GM12878 (cell line): ENCODE data around the gene AKR1B15. TPM values are rescaled to one million over a fixed set of nuclear protein-coding genes. Genes with fewer than 3 reads are reported as not detected.
"Not testable (repeated sequence)": the region's sequence is repeated elsewhere in the genome, so short reads cannot be mapped to it uniquely, and the experiment has no call there.

Source experiments
- ATAC-seq: fragments of 200-7000 bp; cut with Tn5 transposase; 3 replicates; pipeline ENCODE4 v1.9.1; 2020; ENCODE audit warnings: mild to moderate bottlenecking, moderate library complexity
- BruUV-seq: library from RNA; stranded (reverse); fragments of 400-500 nt; replicated peaks from 2 replicates; lab custom pipeline; 2021; lab: Mats Ljungman, UMichigan
- CTCF ChIA-PET: fragments of 300-600 bp; sonication (Branson Sonifier 250); formaldehyde crosslinking; extraction: SDS; loops from one replicate; lab custom pipeline; 2021; ENCODE audit warnings: inconsistent platforms; lab: Yijun Ruan, JAX
- POLR2A ChIA-PET: fragments of 350-600 bp; formaldehyde crosslinking; extraction: SDS; loops from one replicate; lab custom pipeline; 2021; ENCODE audit warnings: inconsistent platforms; lab: Charles Lee
- RAD21 ChIA-PET: fragments of 300-600 bp; sonication (Branson Sonifier 250); formaldehyde crosslinking; loops from one replicate; lab custom pipeline; 2023; ENCODE audit warnings: antibody characterized with exemption; ENCODE audit not compliant: unreplicated experiment; lab: Charles Lee
- SMC1A ChIA-PET: fragments of 300-600 bp; sonication (Branson Sonifier 250); formaldehyde crosslinking; loops from one replicate; lab custom pipeline; 2023; ENCODE audit not compliant: unreplicated experiment, uncharacterized antibody; lab: Charles Lee
- DNase-seq: peaks from one replicate; pipeline ENCODE4 v3.0.0-alpha.2; 2011; ENCODE audit warnings: low read depth, low spot score
- FAIRE-seq: peaks from 3 replicates; lab custom pipeline; 2011; peaks lifted over from hg19 to GRCh38; lab: Jason Lieb, UNC
- H2AFZ ChIP-seq: 2 replicates; pipeline ENCODE4 v1.6.0; 2011; ENCODE audit warnings: low read depth, low read length, control low read depth; ENCODE audit not compliant: control insufficient read depth
- H3K27ac ChIP-seq: 2 replicates; pipeline ENCODE4 v1.5.1; 2011; ENCODE audit warnings: control low read depth; ENCODE audit not compliant: control insufficient read depth, insufficient read depth
- H3K27me3 ChIP-seq, 2 experiments: replicated peaks in 1 of 2; 2 replicates each; pipeline versions ENCODE4 v1.6.0 to v1.6.1; 2011; ENCODE audit warnings: low read length in 1 of 2; ENCODE audit not compliant: control insufficient read depth in 2 of 2, insufficient read depth in 2 of 2
- H3K36me3 ChIP-seq, 2 experiments: 2 replicates each; pipeline ENCODE4 v1.5.1; 2011; ENCODE audit warnings: low read length in 1 of 2; ENCODE audit not compliant: control insufficient read depth in 2 of 2, insufficient read depth in 2 of 2
- H3K4me1 ChIP-seq: 2 replicates; pipeline ENCODE4 v1.6.1; 2011; ENCODE audit warnings: mild to moderate bottlenecking, low read length, moderate library complexity, mixed read lengths; ENCODE audit not compliant: control insufficient read depth, insufficient read depth
- H3K4me2 ChIP-seq: 2 replicates; pipeline ENCODE4 v1.6.0; 2011; ENCODE audit warnings: control low read depth; ENCODE audit not compliant: control insufficient read depth, insufficient read depth
- H3K4me3 ChIP-seq: fragments of 200-600 bp; sonication (generic); 2 replicates; pipeline ENCODE4 v1.5.1; 2016
- H3K79me2 ChIP-seq: 2 replicates; pipeline ENCODE4 v1.6.0; 2011; ENCODE audit warnings: low read length; ENCODE audit not compliant: control insufficient read depth, insufficient read depth
- H3K9ac ChIP-seq: 2 replicates; pipeline ENCODE4 v1.8.0; 2011; ENCODE audit warnings: low read length, control low read depth, mixed read lengths; ENCODE audit not compliant: control insufficient read depth, insufficient read depth
- H3K9me3 ChIP-seq: replicated peaks from 3 replicates; pipeline ENCODE4 v1.5.1; 2011; ENCODE audit warnings: mild to moderate bottlenecking, low read length; ENCODE audit not compliant: control insufficient read depth, insufficient read depth
- H4K20me1 ChIP-seq: 2 replicates; pipeline ENCODE4 v1.6.0; 2011; ENCODE audit not compliant: control insufficient read depth, insufficient read depth
- CEBPB ChIP-seq, 2 experiments: fragments of 150-350 bp in 1 of 2; IDR thresholded peaks; 2 replicates each; pipeline ENCODE4 v1.6.1; 2012 to 2014; ENCODE audit warnings: low read depth in 2 of 2, low read length in 2 of 2, borderline replicate concordance in 1 of 2, inconsistent platforms in 1 of 2
- HCFC1 ChIP-seq: fragments of 150-350 bp; IDR thresholded peaks from 2 replicates; pipeline ENCODE4 v1.6.1; 2014; ENCODE audit warnings: low read length
- RUNX3 ChIP-seq: IDR thresholded peaks from 2 replicates; pipeline ENCODE4 v1.6.1; 2012; ENCODE audit warnings: low read length, inconsistent platforms
- TBL1XR1 ChIP-seq: IDR thresholded peaks from 2 replicates; pipeline ENCODE4 v1.6.1; 2012; ENCODE audit warnings: low read depth, low read length, improper control_type of control experiment
- WGBS: methylation state at CpG from one replicate; pipeline ENCODE4 v1.1.6; 2016; ENCODE audit warnings: low lambda C conversion rate; ENCODE audit not compliant: insufficient replicate concordance, insufficient coverage; ENCODE audit errors: missing lambda C conversion rate; 5-methylcytosine and 5-hydroxymethylcytosine counted together
- in situ Hi-C: fragments of 300-500 bp; cut with MboI; formaldehyde crosslinking; loops from 9 replicates; pipeline ENCODE4 v1.14.3; 2018; ENCODE audit warnings: mixed read lengths
- intact Hi-C: fragments of 100-400 bp; cut with micrococcal nuclease; formaldehyde crosslinking; loops from one replicate; pipeline ENCODE4 v1.14.2; 2022; ENCODE audit not compliant: unreplicated experiment
- polyA plus RNA-seq, 11 experiments: library from polyadenylated mRNA; depleted of rRNA in 4 of 11; unstranded in 6 of 11; stranded (reverse) in 5 of 11; fragments of >200 nt; fragmentation: Nextera tagmentation in 4 of 11; fragmentation: Illumina TruSeq in 1 of 11; extraction: Ambion mirVana in 4 of 11; extraction: Trizol in 1 of 11; gene quantifications; 1 replicate in 1 of 11; 2 replicates in 10 of 11; pipeline versions ENCODE4 v1.2.1 to v1.2.3, GENCODE V29; 2011 to 2016; ENCODE audit warnings: inconsistent platforms in 2 of 11, missing spikeins in 2 of 11, low read depth in 1 of 11
- total RNA-seq, 4 experiments: library from RNA; depleted of rRNA in 3 of 4; stranded (reverse); fragments of >200 nt in 3 of 4; fragmentation: Illumina TruSeq in 1 of 4; extraction: Trizol in 1 of 4; gene quantifications; 2 replicates each; pipeline versions ENCODE4 v1.2.1 to v1.2.3, GENCODE V29; 2013 to 2021
- TF ChIP-seq, protein P1 (sequence below): IDR thresholded peaks from 2 replicates; pipeline ENCODE4 v1.6.1; 2012; ENCODE audit warnings: improper control_type of control experiment, low read depth, low read length; ENCODE audit not compliant: insufficient replicate concordance
- TF ChIP-seq, protein P2 (sequence below): fragments of 450-650 bp; IDR thresholded peaks from 2 replicates; pipeline ENCODE4 v1.6.1; 2017; ENCODE audit warnings: low read depth, mild to moderate bottlenecking, moderate library complexity

The AKR1B15 gene
- total and polyA plus RNA-seq, 10 of the 15 experiments (the other 5 are each of a cell fraction or from before 2014, with no cell fraction given), result 0.06 TPM; not detected in 9

GRCh38 chr7:134565643-134566136 lies 16.8 kb downstream of the AKR1B15 start (continued):
- TF ChIP-seq, protein P1, sequence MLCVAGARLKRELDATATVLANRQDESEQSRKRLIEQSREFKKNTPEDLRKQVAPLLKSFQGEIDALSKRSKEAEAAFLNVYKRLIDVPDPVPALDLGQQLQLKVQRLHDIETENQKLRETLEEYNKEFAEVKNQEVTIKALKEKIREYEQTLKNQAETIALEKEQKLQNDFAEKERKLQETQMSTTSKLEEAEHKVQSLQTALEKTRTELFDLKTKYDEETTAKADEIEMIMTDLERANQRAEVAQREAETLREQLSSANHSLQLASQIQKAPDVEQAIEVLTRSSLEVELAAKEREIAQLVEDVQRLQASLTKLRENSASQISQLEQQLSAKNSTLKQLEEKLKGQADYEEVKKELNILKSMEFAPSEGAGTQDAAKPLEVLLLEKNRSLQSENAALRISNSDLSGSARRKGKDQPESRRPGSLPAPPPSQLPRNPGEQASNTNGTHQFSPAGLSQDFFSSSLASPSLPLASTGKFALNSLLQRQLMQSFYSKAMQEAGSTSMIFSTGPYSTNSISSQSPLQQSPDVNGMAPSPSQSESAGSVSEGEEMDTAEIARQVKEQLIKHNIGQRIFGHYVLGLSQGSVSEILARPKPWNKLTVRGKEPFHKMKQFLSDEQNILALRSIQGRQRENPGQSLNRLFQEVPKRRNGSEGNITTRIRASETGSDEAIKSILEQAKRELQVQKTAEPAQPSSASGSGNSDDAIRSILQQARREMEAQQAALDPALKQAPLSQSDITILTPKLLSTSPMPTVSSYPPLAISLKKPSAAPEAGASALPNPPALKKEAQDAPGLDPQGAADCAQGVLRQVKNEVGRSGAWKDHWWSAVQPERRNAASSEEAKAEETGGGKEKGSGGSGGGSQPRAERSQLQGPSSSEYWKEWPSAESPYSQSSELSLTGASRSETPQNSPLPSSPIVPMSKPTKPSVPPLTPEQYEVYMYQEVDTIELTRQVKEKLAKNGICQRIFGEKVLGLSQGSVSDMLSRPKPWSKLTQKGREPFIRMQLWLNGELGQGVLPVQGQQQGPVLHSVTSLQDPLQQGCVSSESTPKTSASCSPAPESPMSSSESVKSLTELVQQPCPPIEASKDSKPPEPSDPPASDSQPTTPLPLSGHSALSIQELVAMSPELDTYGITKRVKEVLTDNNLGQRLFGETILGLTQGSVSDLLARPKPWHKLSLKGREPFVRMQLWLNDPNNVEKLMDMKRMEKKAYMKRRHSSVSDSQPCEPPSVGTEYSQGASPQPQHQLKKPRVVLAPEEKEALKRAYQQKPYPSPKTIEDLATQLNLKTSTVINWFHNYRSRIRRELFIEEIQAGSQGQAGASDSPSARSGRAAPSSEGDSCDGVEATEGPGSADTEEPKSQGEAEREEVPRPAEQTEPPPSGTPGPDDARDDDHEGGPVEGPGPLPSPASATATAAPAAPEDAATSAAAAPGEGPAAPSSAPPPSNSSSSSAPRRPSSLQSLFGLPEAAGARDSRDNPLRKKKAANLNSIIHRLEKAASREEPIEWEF, result no peak
- TF ChIP-seq CEBPB (IDR thresholded peaks at IDR 0.05; ENCODE audit: borderline replicate concordance in 1 of 2, low read depth in 2 of 2, low read length in 2 of 2), result no peak

DNA sequence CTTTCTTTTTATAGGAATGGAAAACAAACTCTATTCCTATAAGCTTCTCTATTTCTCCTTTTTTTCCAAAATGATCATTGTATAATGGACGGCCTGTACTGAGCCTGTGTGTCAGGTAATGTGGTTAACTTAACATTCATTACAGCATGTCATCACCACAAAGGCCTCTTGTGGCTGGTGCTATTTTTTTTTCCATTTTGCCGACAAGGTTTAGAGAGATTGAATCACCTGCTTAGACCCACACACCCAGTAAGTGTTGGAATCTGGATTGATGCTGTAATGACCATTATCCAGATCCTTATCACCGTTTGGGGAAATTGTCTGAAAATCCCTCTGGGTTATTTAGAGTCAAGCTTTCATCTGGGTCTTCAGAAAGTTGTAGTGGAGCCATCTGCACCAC lies 18.5 kb downstream of the AKR1B15 start:
- no peak for TF ChIP-seq RUNX3
- TF ChIP-seq HCFC1, result no peak
- TF ChIP-seq TBL1XR1, result no peak
- TF ChIP-seq, protein P2, sequence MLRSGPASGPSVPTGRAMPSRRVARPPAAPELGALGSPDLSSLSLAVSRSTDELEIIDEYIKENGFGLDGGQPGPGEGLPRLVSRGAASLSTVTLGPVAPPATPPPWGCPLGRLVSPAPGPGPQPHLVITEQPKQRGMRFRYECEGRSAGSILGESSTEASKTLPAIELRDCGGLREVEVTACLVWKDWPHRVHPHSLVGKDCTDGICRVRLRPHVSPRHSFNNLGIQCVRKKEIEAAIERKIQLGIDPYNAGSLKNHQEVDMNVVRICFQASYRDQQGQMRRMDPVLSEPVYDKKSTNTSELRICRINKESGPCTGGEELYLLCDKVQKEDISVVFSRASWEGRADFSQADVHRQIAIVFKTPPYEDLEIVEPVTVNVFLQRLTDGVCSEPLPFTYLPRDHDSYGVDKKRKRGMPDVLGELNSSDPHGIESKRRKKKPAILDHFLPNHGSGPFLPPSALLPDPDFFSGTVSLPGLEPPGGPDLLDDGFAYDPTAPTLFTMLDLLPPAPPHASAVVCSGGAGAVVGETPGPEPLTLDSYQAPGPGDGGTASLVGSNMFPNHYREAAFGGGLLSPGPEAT, result no peak
- ChIA-PET POLR2A (no interaction called here), SMC1A (interaction anchor here (1.0 kb wide), 1 partner anchor 10 kb away, joined by 3 read pairs; no protein-coding TSS in a partner anchor), RAD21 (no interaction called here), CTCF (interaction anchor here (0.6 to 1.5 kb wide), 2 partner anchors 39 to 40 kb away, joined by 3 to 6 read pairs; no protein-coding TSS in a partner anchor)
- Histone ChIP-seq H3K9ac (no peak overlapping the region), H3K27me3 (no peaks in the 10 kb centered on the region), H3K4me3 (no peak overlapping the region), H2AFZ (no peak overlapping the region), H3K4me2 (no peak overlapping the region), H3K79me2 (no peaks in the 10 kb centered on the region), H3K4me1 (no peaks in the 10 kb centered on the region), H3K36me3 (no peaks in the 10 kb centered on the region), H3K9me3 (peaks cover 2% of the 10 kb centered on the region; the same call in 1 of the 3 replicates), H3K27ac (no peak overlapping the region), H4K20me1 (no peaks in the 10 kb centered on the region)
- ATAC-seq (no peak), FAIRE-seq (no peak), DNase-seq (no peak)
- intact Hi-C loops (no loop called here), in situ Hi-C loops (no loop called here)
- BruUV-seq, result no TSS peak
- WGBS, result 11% methylated on average over 3 of the region's 3 CpGs

DNA sequence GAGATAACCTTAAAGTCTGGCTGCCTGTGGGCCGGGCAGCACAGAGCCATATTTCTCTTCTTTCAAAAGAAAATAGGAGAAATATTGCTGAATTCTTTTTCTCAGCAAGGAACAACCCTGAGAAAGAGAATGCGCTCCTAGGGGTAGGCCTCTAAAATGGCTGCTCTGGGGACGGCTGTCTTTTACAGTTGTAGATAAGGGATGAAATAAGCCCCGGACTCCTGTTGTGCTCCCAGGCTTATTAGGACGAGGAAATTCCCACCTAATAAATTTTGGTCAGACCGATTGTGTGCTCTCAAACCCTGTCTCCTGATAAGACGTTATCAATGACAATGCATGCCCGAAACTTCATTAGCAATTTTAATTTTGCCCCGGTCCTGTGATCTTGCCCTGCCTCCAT lies 21.1 kb downstream of the AKR1B15 start:
- POLR2A ChIA-PET, H3K4me2 ChIP-seq, H3K27ac ChIP-seq, CTCF ChIA-PET, H3K9me3 ChIP-seq, H3K4me3 ChIP-seq, H3K27me3 ChIP-seq, intact Hi-C loops, H3K79me2 ChIP-seq, SMC1A ChIA-PET, ATAC-seq, BruUV-seq, H4K20me1 ChIP-seq, DNase-seq, H3K36me3 ChIP-seq, in situ Hi-C loops, H2AFZ ChIP-seq, FAIRE-seq, RAD21 ChIA-PET, H3K4me1 ChIP-seq, H3K9ac ChIP-seq: not testable (repeated sequence)
- WGBS, result 61% methylated on average over 9 of the region's 9 CpGs
